NCI-H2196 (cell line): ENCODE measurements around the gene ABTB2.
A peak's percentile ranks its signal among the peaks of the same experiment; 100 is the strongest.

Source experiments
- DNase-seq: peaks from one replicate; lab custom pipeline; 2025; ENCODE audit not compliant: unreplicated experiment; lab: John Stamatoyannopoulos, UW

Gene ABTB2

GRCh38 chr11:34344410-34344767 lies 13.4 kb downstream of the ABTB2 start:
- DNase-seq = no peak

GRCh38 chr11:34343686-34344085 lies 14.1 kb downstream of the ABTB2 start:
- DNase-seq = no peak

- no peak for DNase-seq
These were observed 14.7 kb downstream of the ABTB2 start for GRCh38 chr11:34343153-34343552.

GRCh38 chr11:34341931-34342533 lies 15.8 kb downstream of the ABTB2 start:
- DNase-seq = no peak

GRCh38 chr11:34341096-34341495 lies 16.7 kb downstream of the ABTB2 start:
- no peak for DNase-seq

GRCh38 chr11:34340653-34341052 lies 17.2 kb downstream of the ABTB2 start:
- no peak for DNase-seq

- no peak for DNase-seq
These were observed 18.4 kb downstream of the ABTB2 start for GRCh38 chr11:34339149-34340064.

GRCh38 chr11:34337016-34337415 lies 20.8 kb downstream of the ABTB2 start:
- DNase-seq = no peak

- DNase-seq = no peak
These were observed 22.0 kb downstream of the ABTB2 start for GRCh38 chr11:34335801-34336200.

GRCh38 chr11:34335331-34335730 lies 22.5 kb downstream of the ABTB2 start:
- no peak for DNase-seq

GRCh38 chr11:34333787-34334186 lies 24.0 kb downstream of the ABTB2 start:
- DNase-seq = no peak

- DNase-seq = no peak
These were observed 25.3 kb downstream of the ABTB2 start for GRCh38 chr11:34332524-34332923.

- DNase-seq = no peak
These were observed 26.1 kb downstream of the ABTB2 start for GRCh38 chr11:34331736-34332135.

GRCh38 chr11:34331329-34331728 lies 26.5 kb downstream of the ABTB2 start:
- peak; percentile 94 for DNase-seq

GRCh38 chr11:34330653-34331052 lies 27.2 kb downstream of the ABTB2 start:
- peak; percentile 31 for DNase-seq

- no peak for DNase-seq
These were observed 27.9 kb downstream of the ABTB2 start for GRCh38 chr11:34329876-34330275.

- no peak for DNase-seq
These were observed 29.2 kb downstream of the ABTB2 start for GRCh38 chr11:34328632-34328910.

GRCh38 chr11:34327804-34328631 lies 29.8 kb downstream of the ABTB2 start:
- no peak for DNase-seq

- no peak for DNase-seq
These were observed 33.3 kb downstream of the ABTB2 start for GRCh38 chr11:34324466-34324865.

- no peak for DNase-seq
These were observed 34.2 kb downstream of the ABTB2 start for GRCh38 chr11:34323601-34324000.

GRCh38 chr11:34318111-34319037 lies 39.4 kb downstream of the ABTB2 start:
- peak; percentile 31 for DNase-seq
